Stimulated activated CD4-positive, alpha-beta T cell treated with anti-CD3 and anti-CD28 coated beads, Interleukin-2, amount 100 ng/mL, for 4 hours (primary cell): ENCODE data around the gene PDZRN3.
"Not testable (repeated sequence)": the region's sequence is repeated elsewhere in the genome, so short reads cannot be mapped to it uniquely, and the experiment has no call there.

ENCODE experiments used
- DNase-seq: peaks from one replicate; pipeline ENCODE4 v3.0.0-alpha.2; 2020; ENCODE audit warnings: low read depth

Gene PDZRN3

GRCh38 chr3:73491287-73491662 is 133.5 kb downstream of the PDZRN3 start:
- no peak for DNase-seq

GRCh38 chr3:73490453-73491286 is 134.1 kb downstream of the PDZRN3 start:
- DNase-seq: no peak

- no peak for DNase-seq
Measured at GRCh38 chr3:73485877-73486330, 138.8 kb downstream of the PDZRN3 start.

GRCh38 chr3:73484656-73485248 is 140.0 kb downstream of the PDZRN3 start:
- no peak for DNase-seq

- DNase-seq: no peak
Measured at GRCh38 chr3:73481888-73482287, 142.9 kb downstream of the PDZRN3 start.

GRCh38 chr3:73480187-73480672 is 144.5 kb downstream of the PDZRN3 start:
- no peak for DNase-seq

GRCh38 chr3:73479325-73479724 is 145.4 kb downstream of the PDZRN3 start:
- DNase-seq: no peak

- DNase-seq: no peak
Measured at GRCh38 chr3:73478858-73479257, 145.9 kb downstream of the PDZRN3 start.

GRCh38 chr3:73475717-73476116 is 149.0 kb downstream of the PDZRN3 start:
- no peak for DNase-seq

- no peak for DNase-seq
Measured at GRCh38 chr3:73475175-73475574, 149.6 kb downstream of the PDZRN3 start.

- no peak for DNase-seq
Measured at GRCh38 chr3:73474619-73475018, 150.1 kb downstream of the PDZRN3 start.

- DNase-seq: no peak
Measured at GRCh38 chr3:73473898-73474416, 150.8 kb downstream of the PDZRN3 start.

- DNase-seq: no peak
Measured at GRCh38 chr3:73473181-73473897, 151.4 kb downstream of the PDZRN3 start.

GRCh38 chr3:73471986-73472787 is 152.6 kb downstream of the PDZRN3 start:
- DNase-seq: no peak

- no peak for DNase-seq
Measured at GRCh38 chr3:73470860-73471259, 153.9 kb downstream of the PDZRN3 start.

- no peak for DNase-seq
Measured at GRCh38 chr3:73469331-73469730, 155.4 kb downstream of the PDZRN3 start.

GRCh38 chr3:73467211-73467610 is 157.5 kb downstream of the PDZRN3 start:
- DNase-seq: no peak

- no peak for DNase-seq
Measured at GRCh38 chr3:73465926-73466325, 158.8 kb downstream of the PDZRN3 start.

- not testable (repeated sequence) for DNase-seq
Measured at GRCh38 chr3:73464126-73464525, 160.6 kb downstream of the PDZRN3 start.

- no peak for DNase-seq
Measured at GRCh38 chr3:73461547-73461946, 163.2 kb downstream of the PDZRN3 start.

GRCh38 chr3:73459711-73460110 is 165.0 kb downstream of the PDZRN3 start:
- DNase-seq: no peak

GRCh38 chr3:73453666-73454065 is 171.1 kb downstream of the PDZRN3 start:
- DNase-seq: no peak
